Measurements from ENCODE around the gene LAMA5. TPM values are rescaled to one million over a fixed set of nuclear protein-coding genes. Genes with fewer than 3 reads are reported as not detected.
A peak's percentile ranks its signal among the peaks of the same experiment; 100 is the strongest.

The LAMA5 gene
- total RNA-seq, 2 experiments from 2014 or later: 53.3 to 162 TPM

- H2AFZ ChIP-seq (ENCODE audit: low read length): no peak overlapping the region
- H3K9me3 ChIP-seq (ENCODE audit: low read length): no peaks in the 10 kb centered on the region
- no peaks in the 10 kb centered on the region for H3K79me2 ChIP-seq (ENCODE audit: insufficient read depth, low read depth, low read length)
- H3K36me3 ChIP-seq (ENCODE audit: insufficient read depth, low read length): peaks cover 62% of the 10 kb centered on the region
- H3K9me2 ChIP-seq (ENCODE audit: insufficient read depth, low read length): no peaks in the 10 kb centered on the region
- H3K4me2 ChIP-seq (ENCODE audit: low read length): no peak overlapping the region
- intact Hi-C loops (cut with micrococcal nuclease; ENCODE audit: unreplicated experiment): no loop called here
- CTCF ChIA-PET (ENCODE audit: unreplicated experiment): no interaction called here
- POLR2A ChIA-PET: no interaction called here
- TSS peak; percentile 38 for BruUV-seq (replicated peaks)
- no peak overlapping the region for H3K4me3 ChIP-seq (ENCODE audit: low read depth, low read length, poor library complexity, severe bottlenecking)
- no peak for DNase-seq (ENCODE audit: low spot score)
- TF ChIP-seq EZH2phosphoT487 (IDR thresholded peaks at IDR 0.05; ENCODE audit: borderline replicate concordance, low read depth, low read length) (no peak), CTCF (conservative IDR thresholded peaks at IDR 0.05; ENCODE audit: low read length) (no peak)
- H4K20me1 ChIP-seq (ENCODE audit: insufficient read depth, low read length): no peaks in the 10 kb centered on the region
- H3K27ac ChIP-seq (ENCODE audit: low read depth, low read length, poor library complexity, severe bottlenecking): no peak overlapping the region
- peaks cover 7% of the 10 kb centered on the region for H3K4me1 ChIP-seq (ENCODE audit: insufficient read depth, low read length, poor library complexity, severe bottlenecking)
Measured at GRCh38 chr20:62328684-62329388, 38.3 kb downstream of the LAMA5 start.

- Histone ChIP-seq H3K9me2 (ENCODE audit: insufficient read depth, low read length) (no peaks in the 10 kb centered on the region), H2AFZ (ENCODE audit: low read length) (no peak overlapping the region), H3K79me2 (ENCODE audit: insufficient read depth, low read depth, low read length) (no peaks in the 10 kb centered on the region), H3K36me3 (ENCODE audit: insufficient read depth, low read length) (peaks cover 63% of the 10 kb centered on the region), H3K9me3 (ENCODE audit: low read length) (no peaks in the 10 kb centered on the region), H3K4me2 (ENCODE audit: low read length) (no peak overlapping the region), H3K4me3 (ENCODE audit: low read depth, low read length, poor library complexity, severe bottlenecking) (no peak overlapping the region), H3K4me1 (ENCODE audit: insufficient read depth, low read length, poor library complexity, severe bottlenecking) (peaks cover 7% of the 10 kb centered on the region), H3K27ac (ENCODE audit: low read depth, low read length, poor library complexity, severe bottlenecking) (no peak overlapping the region), H4K20me1 (ENCODE audit: insufficient read depth, low read length) (no peaks in the 10 kb centered on the region)
- no TSS peak for BruUV-seq (replicated peaks)
- intact Hi-C loops (cut with micrococcal nuclease; ENCODE audit: unreplicated experiment): no loop called here
- ChIA-PET CTCF (ENCODE audit: unreplicated experiment) (no interaction called here), POLR2A (interaction anchor here (0.7 kb wide), 1 partner anchor 12 kb away, joined by 3 read pairs; no protein-coding TSS in a partner anchor)
- DNase-seq (ENCODE audit: low spot score): no peak
- no peak for TF ChIP-seq EZH2phosphoT487 (IDR thresholded peaks at IDR 0.05; ENCODE audit: borderline replicate concordance, low read depth, low read length)
- TF ChIP-seq CTCF (conservative IDR thresholded peaks at IDR 0.05; ENCODE audit: low read length): 0 out of 2 replicates have a peak, but pooled peaks have one; percentile 20
Measured at GRCh38 chr20:62327726-62328495, 39.2 kb downstream of the LAMA5 start.

All from OCI-LY7 (cell line).